Caco-2 (cell line): ENCODE data around the gene CSMD2. TPM values are rescaled to one million over a fixed set of nuclear protein-coding genes. Genes with fewer than 3 reads are reported as not detected.

Experiments used
- BruUV-seq: library from RNA; stranded (reverse); fragments of 400-500 nt; replicated peaks from 2 replicates; lab custom pipeline; 2021; lab: Mats Ljungman, UMichigan
- CTCF ChIA-PET: fragments of 300-600 bp; sonication (Branson Sonifier 250); formaldehyde crosslinking; loops from one replicate; lab custom pipeline; 2022; ENCODE audit warnings: antibody characterized with exemption; lab: Charles Lee
- POLR2A ChIA-PET: fragments of 300-600 bp; sonication (Branson Sonifier 250); formaldehyde crosslinking; loops from one replicate; lab custom pipeline; 2022; ENCODE audit warnings: antibody characterized with exemption; lab: Charles Lee
- DNase-seq, 2 experiments: peaks; one replicate each; pipeline versions ENCODE4 v3.0.0 to v3.0.0-alpha.2; 2020 to 2022
- H3K27me3 ChIP-seq: replicated peaks from 2 replicates; pipeline ENCODE4 v1.6.0; 2011; ENCODE audit warnings: low read length; ENCODE audit not compliant: control insufficient read depth, insufficient read depth
- H3K36me3 ChIP-seq: 2 replicates; pipeline ENCODE4 v1.5.1; 2011; ENCODE audit warnings: low read length; ENCODE audit not compliant: control insufficient read depth, insufficient read depth
- H3K4me1 ChIP-seq: fragments of 250-450 bp; sonication (Bioruptor Pico); 2 replicates; pipeline ENCODE4 v1.5.1; 2020; ENCODE audit warnings: mild to moderate bottlenecking
- H3K4me3 ChIP-seq: 2 replicates; pipeline ENCODE4 v1.5.1; 2011; ENCODE audit warnings: low read depth, mild to moderate bottlenecking, control low read depth, low read length
- H3K9me3 ChIP-seq: fragments of 250-450 bp; sonication (Bioruptor Pico); 2 replicates; pipeline ENCODE4 v1.5.1; 2020; ENCODE audit warnings: mild to moderate bottlenecking, moderate library complexity
- H3K27ac Mint-ChIP-seq: one replicate; pipeline ENCODE4 v1.8.0; 2022; ENCODE audit warnings: mixed read lengths; ENCODE audit not compliant: unreplicated experiment
- H3K27me3 Mint-ChIP-seq: one replicate; pipeline ENCODE4 v1.8.0; 2022; ENCODE audit warnings: mixed read lengths; ENCODE audit not compliant: insufficient read depth, unreplicated experiment
- H3K36me3 Mint-ChIP-seq: one replicate; pipeline ENCODE4 v1.8.0; 2022; ENCODE audit warnings: mild to moderate bottlenecking, mixed read lengths; ENCODE audit not compliant: insufficient read depth, unreplicated experiment
- H3K4me1 Mint-ChIP-seq: one replicate; pipeline ENCODE4 v1.8.0; 2022; ENCODE audit warnings: low read depth, mixed read lengths; ENCODE audit not compliant: unreplicated experiment
- H3K4me3 Mint-ChIP-seq: one replicate; pipeline ENCODE4 v1.8.0; 2022; ENCODE audit warnings: mild to moderate bottlenecking, moderate library complexity, mixed read lengths; ENCODE audit not compliant: unreplicated experiment
- H3K9me3 Mint-ChIP-seq: one replicate; pipeline ENCODE4 v1.8.0; 2022; ENCODE audit warnings: mixed read lengths; ENCODE audit not compliant: unreplicated experiment
- CTCF ChIP-seq, 2 experiments: fragments of 200-600 bp in 1 of 2; IDR thresholded peaks; 1 replicate in 1 of 2; 2 replicates in 1 of 2; pipeline versions ENCODE4 v1.5.1 to v1.8.0; 2011 to 2022; ENCODE audit warnings: antibody characterized with exemption in 1 of 2, control low read depth in 1 of 2, inconsistent platforms in 1 of 2, low read depth in 1 of 2, low read length in 1 of 2, mild to moderate bottlenecking in 1 of 2, moderate library complexity in 1 of 2; ENCODE audit not compliant: insufficient read depth in 1 of 2, severe bottlenecking in 1 of 2, unreplicated experiment in 1 of 2
- intact Hi-C: fragments of 100-400 bp; cut with micrococcal nuclease; formaldehyde crosslinking; loops from one replicate; pipeline ENCODE4 v1.10.0; 2022; ENCODE audit not compliant: unreplicated experiment
- total RNA-seq: library from RNA; stranded (reverse); gene quantifications from 2 replicates; pipeline ENCODE4 v1.2.3, GENCODE V29; 2022

CSMD2 gene
- total RNA-seq, 1 experiment from 2014 or later: not detected

GRCh38 chr1:34165422-34165921 is 442 bp upstream of the CSMD2 start:
- Histone ChIP-seq H3K36me3 (no peaks in the 10 kb centered on the region), H3K9me3 (no peaks in the 10 kb centered on the region), H3K4me3 (no peak overlapping the region), H3K27me3 (no peaks in the 10 kb centered on the region), H3K4me1 (no peaks in the 10 kb centered on the region)
- POLR2A ChIA-PET: no interaction called here
- TF ChIP-seq CTCF (IDR thresholded peaks at IDR 0.05; ENCODE audit: insufficient read depth in 1 of 2, low read depth in 1 of 2, low read length in 1 of 2, severe bottlenecking in 1 of 2, unreplicated experiment in 1 of 2): no peak
- H3K27me3 Mint-ChIP-seq: peaks cover 29% of the 10 kb centered on the region
- no peak overlapping the region for H3K27ac Mint-ChIP-seq
- DNase-seq: no peak
- H3K36me3 Mint-ChIP-seq: no peaks in the 10 kb centered on the region
- H3K9me3 Mint-ChIP-seq: no peaks in the 10 kb centered on the region
- H3K4me1 Mint-ChIP-seq: no peaks in the 10 kb centered on the region
- peak overlapping the region; percentile 54 for H3K4me3 Mint-ChIP-seq
- intact Hi-C loops: no loop called here
- CTCF ChIA-PET: no interaction called here
- BruUV-seq: no TSS peak

- Mint-ChIP-seq H3K4me1 (no peaks in the 10 kb centered on the region), H3K27ac (no peak overlapping the region), H3K9me3 (no peaks in the 10 kb centered on the region), H3K27me3 (peaks cover 25% of the 10 kb centered on the region), H3K4me3 (no peak overlapping the region), H3K36me3 (no peaks in the 10 kb centered on the region)
- no TSS peak for BruUV-seq
- intact Hi-C loops: no loop called here
- Histone ChIP-seq H3K27me3 (no peaks in the 10 kb centered on the region), H3K4me1 (no peaks in the 10 kb centered on the region), H3K9me3 (no peaks in the 10 kb centered on the region), H3K4me3 (no peak overlapping the region), H3K36me3 (no peaks in the 10 kb centered on the region)
- no peak for TF ChIP-seq CTCF (IDR thresholded peaks at IDR 0.05; ENCODE audit: insufficient read depth in 1 of 2, low read depth in 1 of 2, low read length in 1 of 2, severe bottlenecking in 1 of 2, unreplicated experiment in 1 of 2)
- CTCF ChIA-PET: no interaction called here
- POLR2A ChIA-PET: no interaction called here
- no peak for DNase-seq
Measured at GRCh38 chr1:34163792-34164731, 968 bp downstream of the CSMD2 start.

GRCh38 chr1:34162852-34163766 is 1.9 kb downstream of the CSMD2 start:
- ChIA-PET CTCF (interaction anchor here (0.6 kb wide), 1 partner anchor 71 kb away, joined by 3 read pairs; no protein-coding TSS in a partner anchor), POLR2A (no interaction called here)
- no peaks in the 10 kb centered on the region for H3K36me3 ChIP-seq
- H3K27me3 ChIP-seq: no peaks in the 10 kb centered on the region
- Mint-ChIP-seq H3K27ac (no peak overlapping the region), H3K36me3 (no peaks in the 10 kb centered on the region), H3K4me1 (no peaks in the 10 kb centered on the region), H3K4me3 (peak overlapping the region; percentile 24), H3K27me3 (peaks cover 25% of the 10 kb centered on the region), H3K9me3 (no peaks in the 10 kb centered on the region)
- H3K4me1 ChIP-seq: no peaks in the 10 kb centered on the region
- no peaks in the 10 kb centered on the region for H3K9me3 ChIP-seq
- peak; percentile 29 to 33 for TF ChIP-seq CTCF (IDR thresholded peaks at IDR 0.05; ENCODE audit: insufficient read depth in 1 of 2, low read depth in 1 of 2, low read length in 1 of 2, severe bottlenecking in 1 of 2, unreplicated experiment in 1 of 2)
- no TSS peak for BruUV-seq
- H3K4me3 ChIP-seq: no peak overlapping the region
- intact Hi-C loops: no loop called here
- peak; percentile 48 to 52 for DNase-seq
